ENCODE results near the gene CMTR1.

DNA sequence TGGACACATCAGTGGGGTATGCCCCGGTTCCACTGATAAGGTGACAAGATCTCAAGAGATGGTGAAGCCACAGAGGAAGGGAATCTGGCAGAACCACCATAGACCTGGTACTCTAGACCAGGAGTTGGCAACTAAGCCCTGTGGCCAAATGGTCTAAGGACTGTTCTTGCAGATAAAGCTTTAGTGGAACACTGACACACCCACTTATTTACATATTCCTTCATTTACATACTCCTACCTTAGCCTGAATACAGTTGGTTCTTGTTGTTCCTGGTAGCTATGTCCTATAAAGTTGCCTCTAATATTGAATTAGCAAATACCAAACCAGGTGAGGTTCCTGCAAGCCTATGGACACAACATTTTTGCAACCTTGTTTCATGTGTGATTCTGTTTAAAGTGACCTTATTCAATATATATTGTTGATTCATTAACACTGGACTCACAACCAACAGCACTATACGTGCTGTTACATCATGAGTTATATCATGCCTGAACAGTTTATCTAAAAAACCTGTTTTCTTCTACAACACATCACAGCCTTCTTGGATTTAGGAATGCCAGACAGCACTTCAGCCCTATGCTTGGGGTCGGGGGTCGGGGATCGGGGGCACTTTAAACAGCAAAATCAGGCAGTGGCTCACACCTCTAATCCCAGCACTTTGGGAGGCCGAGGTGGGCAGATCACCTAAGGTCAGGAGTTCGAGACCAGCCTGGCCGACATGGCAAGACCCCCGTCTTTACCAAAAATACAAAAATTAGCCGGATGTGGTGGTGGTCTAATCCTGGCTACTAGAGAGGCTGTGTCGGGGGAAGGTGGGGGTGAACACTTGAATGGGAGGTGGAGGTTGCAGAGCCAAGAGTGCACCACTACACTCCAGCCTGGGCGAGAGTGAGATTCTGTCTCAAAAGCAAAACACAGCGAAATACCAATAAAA, 64.2 kb downstream of the CMTR1 start:
- no peak for TF ChIP-seq GATA2 (IDR thresholded peaks at IDR 0.05; ENCODE audit: low read depth, low read length)
- no peak for TF ChIP-seq GATA3 (IDR thresholded peaks at IDR 0.05; ENCODE audit: low read depth, low read length)

All from SH-SY5Y (cell line).